GM18505 (cell line): ENCODE results near the gene RNF103.
A peak's percentile ranks its signal among the peaks of the same experiment; 100 is the strongest.

Source experiments
- ATAC-seq: cut with Tn5 transposase; IDR thresholded peaks from one replicate; pipeline ENCODE4 v1.9.1; 2021; ENCODE audit not compliant: unreplicated experiment
- POLR2A ChIP-seq: IDR thresholded peaks from 4 replicates; pipeline ENCODE4 v1.6.1; 2011; ENCODE audit warnings: borderline replicate concordance; ENCODE audit not compliant: insufficient read depth, insufficient read length; ENCODE audit errors: extremely low read depth

RNF103 gene

GRCh38 chr2:86638712-86639111 lies 15.0 kb upstream of the RNF103 start:
- TF ChIP-seq POLR2A = no peak
- ATAC-seq = no peak

GRCh38 chr2:86636842-86637241 lies 13.2 kb upstream of the RNF103 start:
- ATAC-seq = no peak
- no peak for TF ChIP-seq POLR2A

DNA sequence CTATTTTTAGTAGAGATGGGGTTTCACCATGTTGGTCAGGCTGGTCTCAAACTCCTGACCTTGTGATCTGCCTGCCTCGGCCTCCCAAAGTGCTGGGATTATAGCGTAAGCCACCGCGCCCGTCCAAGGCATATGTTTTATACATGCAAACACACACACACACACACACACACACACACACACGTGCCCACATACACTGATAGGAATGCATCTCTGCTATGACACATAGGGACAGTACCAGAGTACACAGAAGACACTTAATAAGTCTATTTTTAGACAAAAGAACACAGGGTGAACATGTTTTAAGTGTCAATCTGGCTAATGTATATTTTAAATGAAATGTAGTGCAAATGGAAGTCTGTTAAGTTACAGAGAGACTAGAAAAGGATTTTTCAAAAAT lies 10.7 kb upstream of the RNF103 start:
- no peak for ATAC-seq
- no peak for TF ChIP-seq POLR2A

GRCh38 chr2:86633155-86633651 lies 9.5 kb upstream of the RNF103 start:
- no peak for TF ChIP-seq POLR2A
- no peak for ATAC-seq

- no peak for TF ChIP-seq POLR2A
- no peak for ATAC-seq
Observed at GRCh38 chr2:86632672-86633071, 9.0 kb upstream of the RNF103 start.

- ATAC-seq = no peak
- no peak for TF ChIP-seq POLR2A
Observed at GRCh38 chr2:86631846-86632485, 8.3 kb upstream of the RNF103 start.

- no peak for ATAC-seq
Observed at GRCh38 chr2:86628091-86628522, 4.4 kb upstream of the RNF103 start.

GRCh38 chr2:86627550-86627949 lies 3.9 kb upstream of the RNF103 start:
- no peak for TF ChIP-seq POLR2A
- no peak for ATAC-seq

More at GRCh38 chr2:86628091-86628522, 4.4 kb upstream of the RNF103 start:
- no peak for TF ChIP-seq POLR2A

- TF ChIP-seq POLR2A = no peak
- no peak for ATAC-seq
Observed at GRCh38 chr2:86625096-86625495, 1.4 kb upstream of the RNF103 start.

- TF ChIP-seq POLR2A = no peak
- ATAC-seq = no peak
Observed at GRCh38 chr2:86624267-86624547, 542 bp upstream of the RNF103 start.

DNA sequence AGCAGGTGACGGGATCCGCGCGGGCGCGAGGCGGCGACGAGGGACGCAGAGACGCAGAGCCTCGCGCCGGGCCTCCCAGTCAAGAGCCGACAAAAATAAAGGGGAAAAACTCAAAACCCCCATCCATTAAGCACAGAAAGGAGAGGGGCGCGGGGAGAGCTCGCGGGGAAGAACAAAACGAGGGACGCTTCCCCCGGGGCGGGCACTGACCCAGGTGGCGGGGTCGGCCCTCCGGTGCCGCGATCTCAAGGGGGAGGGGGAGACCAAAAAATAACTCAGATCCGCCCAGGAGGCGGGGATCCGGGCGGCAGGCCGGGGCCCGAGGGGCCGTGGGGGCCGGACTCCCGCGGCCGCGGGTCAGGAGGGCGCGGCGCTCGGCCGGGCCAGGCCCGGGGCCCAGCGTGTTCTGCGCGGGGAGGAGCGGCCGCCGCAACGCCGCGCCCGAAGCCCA lies 597 bp downstream of the RNF103 start:
- ATAC-seq = peak; percentile 45

GRCh38 chr2:86622519-86623042 lies 1.1 kb downstream of the RNF103 start:
- ATAC-seq = no peak
- no peak for TF ChIP-seq POLR2A

More for the DNA sequence above, 597 bp downstream of the RNF103 start:
- no peak for TF ChIP-seq POLR2A

DNA sequence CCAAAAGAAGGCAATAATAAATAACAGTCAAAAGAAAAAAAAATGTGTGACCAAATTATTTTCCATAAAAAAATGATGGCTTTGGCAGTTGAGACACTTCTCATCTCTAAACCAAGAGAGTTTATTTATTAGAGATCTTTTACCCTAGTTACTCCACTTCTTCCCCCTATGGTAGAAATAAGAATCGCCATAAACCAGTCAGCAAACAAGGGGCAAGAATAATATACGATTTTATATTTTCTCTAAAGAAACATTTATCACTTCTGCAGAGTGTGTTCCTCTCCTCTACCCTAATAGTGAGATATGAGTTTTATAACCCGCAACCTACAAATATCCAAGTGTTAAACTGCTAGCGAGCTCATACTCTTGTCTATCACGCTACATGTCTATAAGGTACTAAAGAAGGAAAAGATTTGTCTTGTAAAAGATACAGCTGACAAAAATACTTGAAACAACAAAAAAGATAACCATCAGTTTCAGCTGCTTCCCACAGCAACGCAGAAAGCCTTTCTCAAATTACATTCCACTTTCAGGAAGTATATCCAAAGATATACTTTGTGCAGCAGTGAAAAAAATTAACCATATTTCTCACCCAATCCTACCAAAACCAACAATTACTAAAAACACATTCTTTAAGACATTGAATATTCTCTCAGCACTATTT lies 2.3 kb downstream of the RNF103 start:
- TF ChIP-seq POLR2A = no peak
- ATAC-seq = no peak

GRCh38 chr2:86617738-86618137 lies 5.9 kb downstream of the RNF103 start:
- TF ChIP-seq POLR2A = no peak
- ATAC-seq = no peak

- TF ChIP-seq POLR2A = no peak
- no peak for ATAC-seq
Observed at GRCh38 chr2:86617153-86617552, 6.5 kb downstream of the RNF103 start.

DNA sequence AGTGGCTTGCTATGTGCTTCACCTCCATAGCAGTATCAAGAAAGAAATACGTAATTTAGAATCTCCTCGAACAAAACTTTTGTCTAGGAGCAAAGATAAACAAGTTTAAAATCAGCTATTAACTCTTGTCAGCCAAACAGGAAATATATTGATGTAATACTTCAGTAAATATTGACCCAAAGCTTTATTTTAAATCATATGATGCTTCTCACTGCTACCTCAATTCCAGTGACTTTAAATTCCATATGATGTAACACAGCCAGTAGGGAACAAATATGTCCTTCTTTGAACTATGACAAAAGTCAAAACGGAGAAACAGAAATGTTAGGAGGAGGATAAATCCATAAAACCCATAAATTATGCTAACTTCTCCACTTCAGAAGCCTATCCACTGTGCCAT lies 7.2 kb downstream of the RNF103 start:
- no peak for TF ChIP-seq POLR2A
- ATAC-seq = no peak
